T-helper 1 cell (primary cell): ENCODE measurements around the gene PHF5A.
"Not testable (repeated sequence)": the region's sequence is repeated elsewhere in the genome, so short reads cannot be mapped to it uniquely, and the experiment has no call there.

Experiments
- DNase-seq, 5 donors: peaks; one replicate each; pipeline ENCODE4 v3.0.0-alpha.2; 2012 to 2020

PHF5A gene

GRCh38 chr22:41487037-41487935 lies 18.8 kb upstream of the PHF5A start:
- DNase-seq: no peak

GRCh38 chr22:41485033-41485432 lies 16.5 kb upstream of the PHF5A start:
- no peak for DNase-seq

GRCh38 chr22:41482319-41482935 lies 13.9 kb upstream of the PHF5A start:
- no peak for DNase-seq

- DNase-seq: no peak
Observed at GRCh38 chr22:41481925-41482318, 13.4 kb upstream of the PHF5A start.

- no peak for DNase-seq
Observed at GRCh38 chr22:41481131-41481830, 12.8 kb upstream of the PHF5A start.

- DNase-seq: no peak
Observed at GRCh38 chr22:41480397-41480735, 11.9 kb upstream of the PHF5A start.

- DNase-seq: no peak
Observed at GRCh38 chr22:41479671-41480396, 11.3 kb upstream of the PHF5A start.

- DNase-seq: no peak
Observed at GRCh38 chr22:41478891-41479521, 10.5 kb upstream of the PHF5A start.

GRCh38 chr22:41478473-41478872 lies 10.0 kb upstream of the PHF5A start:
- DNase-seq: no peak

GRCh38 chr22:41474872-41475451 lies 6.5 kb upstream of the PHF5A start:
- DNase-seq: no peak

- DNase-seq: no peak
Observed at GRCh38 chr22:41471568-41471967, 3.1 kb upstream of the PHF5A start.

GRCh38 chr22:41470886-41471285 lies 2.4 kb upstream of the PHF5A start:
- DNase-seq: no peak

- peak in 1 of 5 donors; percentile 32 for DNase-seq
Observed at GRCh38 chr22:41469218-41469851, 843 bp upstream of the PHF5A start.

GRCh38 chr22:41461901-41462300 lies 6.6 kb downstream of the PHF5A start:
- DNase-seq: no peak

GRCh38 chr22:41460071-41460470 lies 8.4 kb downstream of the PHF5A start:
- DNase-seq: not testable (repeated sequence)

GRCh38 chr22:41459431-41459830 lies 9.1 kb downstream of the PHF5A start:
- DNase-seq: no peak

- DNase-seq: no peak
Observed at GRCh38 chr22:41458161-41458728, 10.2 kb downstream of the PHF5A start.

- peak; percentile 79 to 96 (median 88) for DNase-seq
Observed at GRCh38 chr22:41448189-41448808, 20.2 kb downstream of the PHF5A start.

- DNase-seq: peak; percentile 38 to 71 (median 52)
Observed at GRCh38 chr22:41447435-41448188, 20.9 kb downstream of the PHF5A start.
